CD4-positive, alpha-beta T cell (primary cell): ENCODE measurements around the gene TNS3. TPM values are rescaled to one million over a fixed set of nuclear protein-coding genes. Genes with fewer than 3 reads are reported as not detected.

Experiments
- ATAC-seq: fragments of 200-7000 bp; cut with Tn5 transposase; one replicate; pipeline ENCODE4 v1.10.0; 2022; ENCODE audit warnings: mild to moderate bottlenecking; ENCODE audit not compliant: poor library complexity
- CTCF ChIA-PET: fragments of 350-600 bp; sonication (Branson Sonifier 250); formaldehyde crosslinking; loops from one replicate; lab custom pipeline; 2021; ENCODE audit warnings: antibody characterized with exemption, inconsistent platforms; lab: Charles Lee
- POLR2A ChIA-PET: fragments of 350-600 bp; sonication (Branson Sonifier 250); formaldehyde crosslinking; loops from one replicate; lab custom pipeline; 2021; ENCODE audit warnings: antibody characterized with exemption, inconsistent platforms; lab: Charles Lee
- DNase-seq, 14 experiments: peaks; one replicate each; pipeline ENCODE4 v3.0.0-alpha.2; 2013 to 2020; ENCODE audit warnings: mixed read lengths in 2 of 14
- H3K27ac ChIP-seq, 2 donors: one replicate each; pipeline versions ENCODE4 v1.5.1 to v1.7.0; 2013; ENCODE audit warnings: low read length in 2 of 2, low read depth in 1 of 2, mild to moderate bottlenecking in 1 of 2
- H3K27me3 ChIP-seq, 2 experiments: 1 replicate in 1 of 2; 2 replicates in 1 of 2; pipeline versions ENCODE4 v1.6.1 to v1.7.0; 2013; ENCODE audit warnings: low read length in 2 of 2, control low read depth in 1 of 2, mild to moderate bottlenecking in 1 of 2, moderate library complexity in 1 of 2; ENCODE audit not compliant: insufficient read depth in 2 of 2, control insufficient read depth in 1 of 2
- H3K36me3 ChIP-seq: one replicate; pipeline ENCODE4 v1.6.1; 2013; ENCODE audit warnings: low read length, control low read depth; ENCODE audit not compliant: insufficient read depth
- H3K4me1 ChIP-seq: one replicate; pipeline ENCODE4 v1.6.1; 2013; ENCODE audit warnings: low read length, control low read depth; ENCODE audit not compliant: insufficient read depth
- H3K4me3 ChIP-seq: one replicate; pipeline ENCODE4 v1.5.1; 2013; ENCODE audit warnings: mild to moderate bottlenecking, low read length, moderate library complexity
- H3K9me3 ChIP-seq, 2 experiments: 1 replicate in 1 of 2; 2 replicates in 1 of 2; pipeline versions ENCODE4 v1.6.1 to v1.7.0; 2013; ENCODE audit warnings: low read length in 2 of 2, mild to moderate bottlenecking in 2 of 2, control low read depth in 1 of 2, moderate library complexity in 1 of 2; ENCODE audit not compliant: control insufficient read depth in 1 of 2, insufficient read depth in 1 of 2
- H3K27ac Mint-ChIP-seq: one replicate; pipeline ENCODE4 v1.8.0; 2020; ENCODE audit warnings: mixed read lengths
- H3K27me3 Mint-ChIP-seq: one replicate; pipeline ENCODE4 v1.8.0; 2021; ENCODE audit warnings: mixed read lengths
- H3K36me3 Mint-ChIP-seq: one replicate; pipeline ENCODE4 v1.8.0; 2021; ENCODE audit warnings: low read depth, mixed read lengths
- H3K4me1 Mint-ChIP-seq: one replicate; pipeline ENCODE4 v1.8.0; 2021; ENCODE audit warnings: low read depth, mixed read lengths
- H3K4me3 Mint-ChIP-seq: one replicate; pipeline ENCODE4 v1.8.0; 2020; ENCODE audit warnings: mild to moderate bottlenecking, mixed read lengths
- H3K9me3 Mint-ChIP-seq: one replicate; pipeline ENCODE4 v1.8.0; 2020; ENCODE audit warnings: mixed read lengths
- intact Hi-C, 2 experiments: fragments of 100-400 bp; cut with DNase I in 1 of 2; cut with micrococcal nuclease in 1 of 2; formaldehyde crosslinking; loops; one replicate each; pipeline versions ENCODE4 v1.15.1 to v1.9.0; 2023 to 2025; cut with DNase I, micrococcal nuclease
- total RNA-seq, 174 experiments: library from RNA in 2 of 174; stranded (reverse) in 2 of 174; gene quantifications; one replicate each; pipeline ENCODE4 v1.2.3 and lab custom pipeline; 2021 to 2026
- TF ChIP-seq, protein P1 (sequence below): fragments of 200-600 bp; IDR thresholded peaks from one replicate; pipeline ENCODE4 v1.8.0; 2022; ENCODE audit warnings: antibody characterized with exemption, mild to moderate bottlenecking

The TNS3 gene
- total RNA-seq, 2 experiments from 2014 or later, result 0.16 to 0.47 TPM

DNA sequence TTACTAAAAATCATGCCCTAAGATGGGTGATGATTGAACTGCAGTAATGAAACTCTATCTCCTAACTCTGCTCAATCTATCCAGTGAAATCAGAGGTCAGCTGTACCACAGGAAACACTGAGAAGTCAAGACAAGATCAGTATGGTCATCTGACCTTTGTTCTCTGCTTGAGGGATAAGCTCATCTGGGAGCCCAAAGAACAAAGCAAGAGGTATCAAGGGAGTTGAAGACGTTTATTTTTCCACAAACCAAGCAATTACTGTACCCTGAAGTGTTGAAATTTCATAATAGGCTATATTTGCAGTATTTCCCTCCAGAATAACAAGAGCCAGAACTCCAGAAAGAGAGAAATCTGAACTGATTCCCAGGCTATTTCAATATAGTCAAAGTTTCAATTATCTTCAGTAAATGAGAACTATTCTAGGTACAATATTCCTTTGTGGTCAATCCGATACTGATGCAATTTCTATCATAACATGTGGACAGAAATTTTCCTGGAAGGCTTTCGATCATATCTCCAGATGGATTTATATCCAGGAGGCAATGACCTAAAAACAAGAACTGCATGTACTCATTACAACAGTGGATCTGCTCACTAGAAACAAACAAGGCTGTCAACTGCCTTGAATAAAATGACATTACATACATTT lies 345.3 kb downstream of the TNS3 start:
- Mint-ChIP-seq H3K4me3 (no peak overlapping the region), H3K27ac (no peak overlapping the region), H3K4me1 (no peaks in the 10 kb centered on the region), H3K9me3 (peaks cover 2% of the 10 kb centered on the region), H3K36me3 (no peaks in the 10 kb centered on the region), H3K27me3 (no peaks in the 10 kb centered on the region)
- no peak for ATAC-seq
- Histone ChIP-seq H3K4me1 (no peaks in the 10 kb centered on the region), H3K4me3 (no peak overlapping the region), H3K27ac (no peak overlapping the region), H3K27me3 (no peaks in the 10 kb centered on the region), H3K9me3 (peaks cover 0 to 5% of the 10 kb centered on the region in 2 experiments), H3K36me3 (no peaks in the 10 kb centered on the region)
- intact Hi-C loops, result no loop called here
- ChIA-PET POLR2A (no interaction called here), CTCF (no interaction called here)
- TF ChIP-seq, protein P1, sequence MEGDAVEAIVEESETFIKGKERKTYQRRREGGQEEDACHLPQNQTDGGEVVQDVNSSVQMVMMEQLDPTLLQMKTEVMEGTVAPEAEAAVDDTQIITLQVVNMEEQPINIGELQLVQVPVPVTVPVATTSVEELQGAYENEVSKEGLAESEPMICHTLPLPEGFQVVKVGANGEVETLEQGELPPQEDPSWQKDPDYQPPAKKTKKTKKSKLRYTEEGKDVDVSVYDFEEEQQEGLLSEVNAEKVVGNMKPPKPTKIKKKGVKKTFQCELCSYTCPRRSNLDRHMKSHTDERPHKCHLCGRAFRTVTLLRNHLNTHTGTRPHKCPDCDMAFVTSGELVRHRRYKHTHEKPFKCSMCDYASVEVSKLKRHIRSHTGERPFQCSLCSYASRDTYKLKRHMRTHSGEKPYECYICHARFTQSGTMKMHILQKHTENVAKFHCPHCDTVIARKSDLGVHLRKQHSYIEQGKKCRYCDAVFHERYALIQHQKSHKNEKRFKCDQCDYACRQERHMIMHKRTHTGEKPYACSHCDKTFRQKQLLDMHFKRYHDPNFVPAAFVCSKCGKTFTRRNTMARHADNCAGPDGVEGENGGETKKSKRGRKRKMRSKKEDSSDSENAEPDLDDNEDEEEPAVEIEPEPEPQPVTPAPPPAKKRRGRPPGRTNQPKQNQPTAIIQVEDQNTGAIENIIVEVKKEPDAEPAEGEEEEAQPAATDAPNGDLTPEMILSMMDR, result no peak
- no peak for DNase-seq

DNA sequence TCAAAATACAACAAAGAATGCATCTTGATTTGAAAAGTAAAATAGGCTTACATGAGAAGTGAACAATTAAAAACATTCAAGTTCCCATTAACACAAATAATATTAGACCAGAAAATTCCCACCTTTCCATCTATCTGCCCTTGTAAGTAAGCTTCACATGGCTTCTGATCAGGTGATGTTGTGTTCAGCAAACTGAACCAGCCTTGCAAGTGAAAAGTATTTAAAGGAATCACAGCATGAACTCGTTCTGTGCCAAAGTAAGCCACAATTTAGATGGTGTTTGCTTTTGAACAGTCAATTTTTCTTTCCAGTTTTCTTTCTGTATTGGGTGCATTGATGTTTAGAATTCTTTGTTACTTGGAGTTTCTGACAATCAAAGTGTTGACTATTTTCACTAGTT lies 347.9 kb downstream of the TNS3 start:
- CTCF ChIA-PET, result no interaction called here
- H3K36me3 Mint-ChIP-seq, result no peaks in the 10 kb centered on the region
- ATAC-seq, result no peak

DNA sequence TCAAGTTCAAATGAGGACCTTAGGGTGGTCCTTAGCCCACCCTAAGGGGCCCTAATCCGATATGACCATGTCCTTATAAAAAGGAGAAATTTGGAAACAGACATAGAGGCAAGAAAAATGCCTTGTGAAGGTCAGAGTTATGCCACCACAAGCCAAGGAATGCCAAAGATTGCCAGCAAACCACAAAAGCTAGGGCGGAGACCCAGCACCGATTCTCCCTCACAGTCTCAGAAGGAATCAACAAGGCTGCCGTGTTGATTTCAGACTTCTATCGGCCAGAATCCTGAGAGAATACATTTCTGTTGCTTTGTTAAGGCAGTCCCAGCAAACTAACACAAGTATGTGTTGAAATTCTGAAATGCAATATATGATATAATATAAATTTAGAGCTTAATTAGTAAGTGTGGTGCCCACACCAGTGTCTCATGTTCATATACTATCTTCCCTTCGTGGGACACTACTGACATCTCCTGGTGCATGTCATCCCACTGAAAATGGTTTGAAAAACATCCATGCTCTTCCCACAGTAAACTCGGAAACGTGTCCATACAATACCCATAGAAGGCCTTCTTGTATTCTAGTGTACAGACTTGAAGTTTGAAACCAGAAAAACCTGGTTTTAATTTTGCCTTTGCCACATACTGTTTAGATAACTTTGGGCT lies 349.0 kb downstream of the TNS3 start:
- DNase-seq (no peak), ATAC-seq (no peak)
- Mint-ChIP-seq H3K36me3 (no peaks in the 10 kb centered on the region), H3K4me3 (no peak overlapping the region), H3K4me1 (no peaks in the 10 kb centered on the region), H3K9me3 (peaks cover 2% of the 10 kb centered on the region), H3K27ac (no peak overlapping the region), H3K27me3 (no peaks in the 10 kb centered on the region)
- TF ChIP-seq, protein P1, result no peak
- CTCF ChIA-PET, result no interaction called here
- POLR2A ChIA-PET, result no interaction called here
- Histone ChIP-seq H3K4me1 (no peaks in the 10 kb centered on the region), H3K4me3 (no peak overlapping the region), H3K27me3 (no peaks in the 10 kb centered on the region), H3K27ac (no peak overlapping the region), H3K36me3 (no peaks in the 10 kb centered on the region), H3K9me3 (peaks cover 0 to 7% of the 10 kb centered on the region in 2 experiments)
- intact Hi-C loops, result no loop called here

More for the DNA sequence above, 347.9 kb downstream of the TNS3 start:
- Mint-ChIP-seq H3K27me3 (no peaks in the 10 kb centered on the region), H3K4me1 (no peaks in the 10 kb centered on the region), H3K9me3 (peaks cover 2% of the 10 kb centered on the region), H3K4me3 (no peak overlapping the region), H3K27ac (no peak overlapping the region)
- H3K9me3 ChIP-seq, result no peaks in the 10 kb centered on the region
- TF ChIP-seq, protein P1, result no peak
- POLR2A ChIA-PET, result no interaction called here
- intact Hi-C loops, result no loop called here
- DNase-seq, result no peak
- no peaks in the 10 kb centered on the region for H3K27me3 ChIP-seq
- no peaks in the 10 kb centered on the region for H3K36me3 ChIP-seq
- H3K4me3 ChIP-seq, result no peak overlapping the region
- no peaks in the 10 kb centered on the region for H3K4me1 ChIP-seq
- H3K27ac ChIP-seq, result no peak overlapping the region
